Adipose tissue (tissue), 3 donors: ENCODE measurements around the gene CDSN. TPM values are rescaled to one million over a fixed set of nuclear protein-coding genes. Genes with fewer than 3 reads are reported as not detected.

Experiments used
- H3K27ac ChIP-seq: one replicate; pipeline ENCODE4 v1.5.1; 2013; ENCODE audit warnings: low read depth, low read length
- WGBS, 3 donors: extraction: QIAGEN DNeasy Blood & Tissue Kit; methylation state at CpG; one replicate each; pipeline ENCODE4 v1.1.7; 2013; 5-methylcytosine and 5-hydroxymethylcytosine counted together
- polyA plus RNA-seq, 3 donors: library from polyadenylated mRNA; stranded (reverse); fragments of 200-250 nt; gene quantifications; one replicate each; pipeline ENCODE4 v1.2.3, GENCODE V29; 2013
- donor health status: healthy with polysubstance abuse.
- donor health status: Bipolar disorder and iron deficiency.
- donor health status: healthy.

The CDSN gene
- polyA plus RNA-seq, 3 donors, result 0.03 TPM; not detected in 2

GRCh38 chr6:31122791-31123706, 2.8 kb upstream of the CDSN start:
- H3K27ac ChIP-seq, result no peak overlapping the region
- WGBS, 3 donors, result 39 to 54% (median 51%) methylated on average over 16 of the region's 16 CpGs

- no peak overlapping the region for H3K27ac ChIP-seq
- WGBS, 3 donors, result 70 to 87% (median 81%) methylated on average over 11 to 12 of the region's 12 CpGs
Observed at GRCh38 chr6:31121131-31121790, 1.0 kb upstream of the CDSN start.

GRCh38 chr6:31118178-31118577, 2.1 kb downstream of the CDSN start:
- 80 to 87% (median 82%) methylated on average over 7 of the region's 7 CpGs for WGBS, 3 donors
- H3K27ac ChIP-seq, result no peak overlapping the region

GRCh38 chr6:31116661-31117385, 3.4 kb downstream of the CDSN start:
- H3K27ac ChIP-seq, result no peak overlapping the region

GRCh38 chr6:31115941-31116560, 4.2 kb downstream of the CDSN start:
- no peak overlapping the region for H3K27ac ChIP-seq
- WGBS, 3 donors, result 78 to 96% (median 95%) methylated on average over 12 of the region's 12 CpGs

More at GRCh38 chr6:31116661-31117385, 3.4 kb downstream of the CDSN start:
- 57 to 63% (median 60%) methylated on average over 19 of the region's 19 CpGs for WGBS, 3 donors

- 38 to 65% (median 46%) methylated on average over 9 of the region's 9 CpGs for WGBS, 3 donors
- no peak overlapping the region for H3K27ac ChIP-seq
Observed at GRCh38 chr6:31114970-31115849, 5.0 kb downstream of the CDSN start.

GRCh38 chr6:31114541-31114878, 5.7 kb downstream of the CDSN start, which contains the start of gene PSORS1C1:
Gene PSORS1C1 (plus strand): TSS chr6:31114800. CDS start chr6:31129633, 14,833 bp downstream.
- 23 to 40% (median 28%) methylated on average over 3 of the region's 3 CpGs for WGBS, 3 donors
- H3K27ac ChIP-seq, result no peak within 1 kb of the TSS

GRCh38 chr6:31113861-31114540, 6.2 kb downstream of the CDSN start:
- H3K27ac ChIP-seq, result no peak overlapping the region
- WGBS, 3 donors, result 56 to 73% (median 66%) methylated on average over 7 of the region's 7 CpGs

- WGBS, 3 donors, result 82 to 92% (median 90%) methylated on average over 5 of the region's 5 CpGs
Observed at GRCh38 chr6:31112478-31112877, 7.8 kb downstream of the CDSN start, which contains the start of gene C6orf15. Gene C6orf15 (minus strand): TSS chr6:31112575. CDS start chr6:31112555, 20 bp downstream.

GRCh38 chr6:31111712-31112111, 8.5 kb downstream of the CDSN start:
- no peak overlapping the region for H3K27ac ChIP-seq
- 80 to 92% (median 88%) methylated on average over 13 of the region's 13 CpGs for WGBS, 3 donors

More at GRCh38 chr6:31112478-31112877, 7.8 kb downstream of the CDSN start, which contains the start of gene C6orf15:
- H3K27ac ChIP-seq, result no peak within 1 kb of the TSS

- WGBS, 3 donors, result 66 to 80% (median 79%) methylated on average over 11 of the region's 11 CpGs
- H3K27ac ChIP-seq, result no peak overlapping the region
Observed at GRCh38 chr6:31110825-31111582, 9.2 kb downstream of the CDSN start.

- no peak overlapping the region for H3K27ac ChIP-seq
- 66 to 75% (median 69%) methylated on average over 4 of the region's 4 CpGs for WGBS, 3 donors
Observed at GRCh38 chr6:31107052-31107451, 13.2 kb downstream of the CDSN start.

- WGBS, 3 donors, result 98% methylated on average over 2 of the region's 2 CpGs
- H3K27ac ChIP-seq, result no peak overlapping the region
Observed at GRCh38 chr6:31103136-31103535, 17.1 kb downstream of the CDSN start.

- 87 to 94% (median 89%) methylated on average over 4 of the region's 4 CpGs for WGBS, 3 donors
Observed at GRCh38 chr6:31098449-31098938, 21.8 kb downstream of the CDSN start.

GRCh38 chr6:31096656-31097055, 23.6 kb downstream of the CDSN start:
- 60 to 76% (median 62%) methylated on average over 5 of the region's 5 CpGs for WGBS, 3 donors

More at GRCh38 chr6:31098449-31098938, 21.8 kb downstream of the CDSN start:
- H3K27ac ChIP-seq, result no peak overlapping the region

GRCh38 chr6:31096215-31096614, 24.0 kb downstream of the CDSN start:
- no peak overlapping the region for H3K27ac ChIP-seq
- 61 to 77% (median 76%) methylated on average over 3 of the region's 3 CpGs for WGBS, 3 donors

More at GRCh38 chr6:31096656-31097055, 23.6 kb downstream of the CDSN start:
- H3K27ac ChIP-seq, result no peak overlapping the region
